PC-3 (cell line): ENCODE results near the gene POU4F3. TPM values are rescaled to one million over a fixed set of nuclear protein-coding genes. Genes with fewer than 3 reads are reported as not detected.
A peak's percentile ranks its signal among the peaks of the same experiment; 100 is the strongest.

Source experiments
- ATAC-seq: fragments of 200-7000 bp; cut with Tn5 transposase; 2 replicates; pipeline ENCODE4 v1.9.1; 2020; ENCODE audit warnings: mild to moderate bottlenecking, moderate library complexity
- BruUV-seq: library from RNA; stranded (reverse); fragments of 400-500 nt; replicated peaks from 2 replicates; lab custom pipeline; 2021; lab: Mats Ljungman, UMichigan
- CTCF ChIA-PET: fragments of 300-600 bp; sonication (Branson Sonifier 250); formaldehyde crosslinking; loops from one replicate; lab custom pipeline; 2022; ENCODE audit warnings: antibody characterized with exemption; lab: Charles Lee
- POLR2A ChIA-PET: fragments of 300-600 bp; sonication (Branson Sonifier 250); formaldehyde crosslinking; loops from one replicate; lab custom pipeline; 2022; ENCODE audit warnings: antibody characterized with exemption; ENCODE audit not compliant: unreplicated experiment; lab: Charles Lee
- DNase-seq: peaks from one replicate; pipeline ENCODE4 v3.0.0-alpha.2; 2015
- H2AFZ ChIP-seq: fragments of 300-600 bp; sonication (generic); 2 replicates; pipeline ENCODE4 v1.6.0; 2016; ENCODE audit warnings: antibody characterized with exemption, low read length
- H3F3A ChIP-seq: fragments of 300-600 bp; sonication (generic); one replicate; pipeline ENCODE4 v1.6.0; 2017; ENCODE audit warnings: antibody characterized with exemption, low read length, control low read depth, mild to moderate bottlenecking; ENCODE audit not compliant: unreplicated experiment
- H3K27ac ChIP-seq: fragments of 300-600 bp; sonication (generic); 2 replicates; pipeline ENCODE4 v1.5.1; 2016; ENCODE audit warnings: mild to moderate bottlenecking, low read length
- H3K27me3 ChIP-seq: fragments of 300-600 bp; sonication (generic); 2 replicates; pipeline ENCODE4 v1.6.1; 2016; ENCODE audit warnings: low read length, mixed read lengths
- H3K36me3 ChIP-seq: fragments of 300-600 bp; sonication (generic); 2 replicates; pipeline ENCODE4 v1.6.1; 2016; ENCODE audit warnings: low read depth, mixed run types, low read length, mixed read lengths
- H3K4me1 ChIP-seq: fragments of 300-600 bp; sonication (generic); 2 replicates; pipeline ENCODE4 v1.5.1; 2016; ENCODE audit warnings: low read length; ENCODE audit not compliant: insufficient read depth
- H3K4me2 ChIP-seq: fragments of 300-600 bp; sonication (generic); 2 replicates; pipeline ENCODE4 v1.6.0; 2016; ENCODE audit warnings: low read length
- H3K4me3 ChIP-seq: fragments of 300-600 bp; sonication (generic); 2 replicates; pipeline ENCODE4 v1.5.1; 2016; ENCODE audit warnings: mild to moderate bottlenecking, low read length, mixed read lengths
- H3K79me2 ChIP-seq: fragments of 300-600 bp; sonication (generic); 2 replicates; pipeline ENCODE4 v1.6.1; 2017; ENCODE audit warnings: low read length, mixed read lengths
- H3K9ac ChIP-seq: fragments of 300-600 bp; sonication (generic); 2 replicates; pipeline ENCODE4 v1.6.0; 2016; ENCODE audit warnings: mild to moderate bottlenecking, low read length
- H3K9me2 ChIP-seq: fragments of 300-600 bp; sonication (generic); replicated peaks from 2 replicates; pipeline ENCODE4 v1.6.1; 2016; ENCODE audit warnings: mixed run types, low read length, mixed read lengths
- H3K9me3 ChIP-seq: fragments of 300-600 bp; sonication (generic); 2 replicates; pipeline ENCODE4 v1.6.1; 2016; ENCODE audit warnings: low read length, mixed read lengths
- H4K20me1 ChIP-seq: fragments of 300-600 bp; sonication (generic); 2 replicates; pipeline ENCODE4 v1.6.1; 2016; ENCODE audit warnings: low read length, mixed read lengths
- CTCF ChIP-seq: fragments of 300-600 bp; sonication (generic); conservative IDR thresholded peaks from 2 replicates; pipeline ENCODE4 v1.5.1; 2017; ENCODE audit warnings: antibody characterized with exemption, low read depth, mild to moderate bottlenecking, low read length
- EZH2 ChIP-seq: fragments of 300-600 bp; sonication (generic); IDR thresholded peaks from one replicate; pipeline ENCODE4 v1.6.1; 2017; ENCODE audit warnings: antibody characterized with exemption, mild to moderate bottlenecking, low read length; ENCODE audit not compliant: unreplicated experiment
- EZH2phosphoT487 ChIP-seq: fragments of 300-600 bp; sonication (generic); IDR thresholded peaks from 2 replicates; pipeline ENCODE4 v1.6.1; 2018; ENCODE audit warnings: mild to moderate bottlenecking, antibody characterized with exemption, low read length, borderline replicate concordance
- intact Hi-C: fragments of 100-400 bp; cut with micrococcal nuclease; formaldehyde crosslinking; loops from 2 replicates; pipeline ENCODE4 v1.9.0; 2023
- total RNA-seq: library from RNA; depleted of rRNA; stranded (reverse); fragments of >200 nt; gene quantifications from 2 replicates; pipeline ENCODE4 v1.2.3, GENCODE V29; 2014

Gene POU4F3
- total RNA-seq, 1 experiment from 2014 or later = not detected

GRCh38 chr5:146337928-146338327 is 711 bp upstream of the POU4F3 start:
- DNase-seq = no peak
- Histone ChIP-seq H3K9me2 (no peaks in the 10 kb centered on the region), H2AFZ (no peak overlapping the region), H3K27ac (no peak overlapping the region), H3K4me3 (no peak overlapping the region), H3K36me3 (no peaks in the 10 kb centered on the region), H3K4me1 (no peaks in the 10 kb centered on the region), H3K9ac (no peak overlapping the region), H3K4me2 (no peak overlapping the region), H3K9me3 (no peaks in the 10 kb centered on the region), H3K27me3 (peaks cover 75% of the 10 kb centered on the region), H4K20me1 (no peaks in the 10 kb centered on the region), H3K79me2 (no peaks in the 10 kb centered on the region), H3F3A (no peaks in the 10 kb centered on the region)
- no TSS peak for BruUV-seq
- ATAC-seq = no peak
- ChIA-PET POLR2A (no interaction called here), CTCF (no interaction called here)
- intact Hi-C loops = no loop called here
- TF ChIP-seq EZH2 (no peak), EZH2phosphoT487 (no peak), CTCF (no peak)

- Histone ChIP-seq H3K27me3 (peaks cover 77% of the 10 kb centered on the region), H3K9me3 (no peaks in the 10 kb centered on the region), H3K4me3 (no peak overlapping the region), H3K79me2 (no peaks in the 10 kb centered on the region), H3K27ac (no peak overlapping the region), H3K9me2 (no peaks in the 10 kb centered on the region), H4K20me1 (no peaks in the 10 kb centered on the region), H3K36me3 (no peaks in the 10 kb centered on the region), H3K4me1 (no peaks in the 10 kb centered on the region), H3K4me2 (no peak overlapping the region), H2AFZ (no peak overlapping the region), H3K9ac (no peak overlapping the region), H3F3A (no peaks in the 10 kb centered on the region)
- DNase-seq (no peak), ATAC-seq (no peak)
- ChIA-PET CTCF (no interaction called here), POLR2A (no interaction called here)
- BruUV-seq = no TSS peak
- intact Hi-C loops = no loop called here
- no peak for TF ChIP-seq EZH2phosphoT487
- TF ChIP-seq EZH2 = no peak
- no peak for TF ChIP-seq CTCF
Observed at GRCh38 chr5:146339715-146340259, 1.1 kb downstream of the POU4F3 start.

GRCh38 chr5:146340260-146341081 is 1.8 kb downstream of the POU4F3 start:
- no TSS peak for BruUV-seq
- Histone ChIP-seq H3K27ac (no peak overlapping the region), H4K20me1 (no peaks in the 10 kb centered on the region), H3K27me3 (peaks cover 77% of the 10 kb centered on the region), H3K4me2 (no peak overlapping the region), H3K36me3 (no peaks in the 10 kb centered on the region), H2AFZ (no peak overlapping the region), H3K4me3 (no peak overlapping the region), H3F3A (no peaks in the 10 kb centered on the region), H3K9me3 (no peaks in the 10 kb centered on the region), H3K4me1 (no peaks in the 10 kb centered on the region), H3K79me2 (no peaks in the 10 kb centered on the region), H3K9me2 (no peaks in the 10 kb centered on the region), H3K9ac (no peak overlapping the region)
- ChIA-PET POLR2A (no interaction called here), CTCF (no interaction called here)
- ATAC-seq = 0 out of 2 replicates have a peak, but pooled peaks have one; percentile 17
- TF ChIP-seq EZH2 (no peak), EZH2phosphoT487 (no peak), CTCF (no peak)
- intact Hi-C loops = no loop called here
- peak; percentile 52 for DNase-seq
